HepG2 (cell line): ENCODE data around the gene HINFP. TPM values are rescaled to one million over a fixed set of nuclear protein-coding genes. Genes with fewer than 3 reads are reported as not detected.

Experiments
- ARNT ChIP-seq: fragments of 450-650 bp; IDR thresholded peaks from 2 replicates; pipeline ENCODE4 v1.6.1; 2017
- GTF2F1 ChIP-seq: fragments of 150-350 bp; IDR thresholded peaks from 2 replicates; pipeline ENCODE4 v1.6.1; 2014; ENCODE audit warnings: low read length
- IRF1 ChIP-seq: sonication (generic); formaldehyde crosslinking; IDR thresholded peaks from 2 replicates; pipeline ENCODE4 v1.4.0; 2020; ENCODE audit warnings: low read depth, mild to moderate bottlenecking, missing genetic modification reagents
- IRX3 ChIP-seq: sonication (generic); formaldehyde crosslinking; IDR thresholded peaks from 2 replicates; pipeline ENCODE4 v1.8.1; 2023; ENCODE audit warnings: mild to moderate bottlenecking, low read depth, missing genetic modification reagents, borderline replicate concordance
- KDM2A ChIP-seq: sonication (generic); formaldehyde crosslinking; IDR thresholded peaks from 2 replicates; pipeline ENCODE4 v1.4.0; 2020; ENCODE audit warnings: low read depth, missing genetic modification reagents, borderline replicate concordance
- KLF6 ChIP-seq: IDR thresholded peaks from 2 replicates; pipeline ENCODE4 v1.8.0; 2016; ENCODE audit warnings: missing biosample characterization, missing genetic modification reagents
- PREB ChIP-seq: sonication (generic); formaldehyde crosslinking; IDR thresholded peaks from 2 replicates; pipeline ENCODE4 v1.4.0; 2020; ENCODE audit warnings: missing genetic modification reagents
- ZBTB4 ChIP-seq: sonication (generic); formaldehyde crosslinking; IDR thresholded peaks from 2 replicates; pipeline ENCODE4 v1.4.0; 2020; ENCODE audit warnings: missing genetic modification reagents, mild to moderate bottlenecking, borderline replicate concordance
- ZBTB40 ChIP-seq, 2 experiments: fragments of 450-650 bp in 1 of 2; sonication (generic) in 1 of 2; formaldehyde crosslinking in 1 of 2; IDR thresholded peaks; 2 replicates each; pipeline versions ENCODE4 v1.6.1 to v1.8.0; 2016 to 2022; ENCODE audit warnings: antibody characterized with exemption in 1 of 2, mild to moderate bottlenecking in 1 of 2, missing genetic modification reagents in 1 of 2
- ZNF34 ChIP-seq: sonication (generic); formaldehyde crosslinking; IDR thresholded peaks from 2 replicates; pipeline ENCODE4 v1.4.0; 2020; ENCODE audit warnings: mild to moderate bottlenecking, missing genetic modification reagents, borderline replicate concordance
- ZNF672 ChIP-seq: sonication (generic); formaldehyde crosslinking; IDR thresholded peaks from 2 replicates; pipeline ENCODE4 v1.8.1; 2022; ENCODE audit warnings: missing genetic modification reagents
- ZNF841 ChIP-seq: sonication (generic); formaldehyde crosslinking; IDR thresholded peaks from 2 replicates; pipeline ENCODE4 v1.8.1; 2023; ENCODE audit warnings: missing genetic modification reagents, borderline replicate concordance
- polyA plus RNA-seq, 8 experiments: library from polyadenylated mRNA; depleted of rRNA in 3 of 8; stranded (reverse) in 7 of 8; unstranded in 1 of 8; fragments of >200 nt; fragmentation: Illumina TruSeq in 4 of 8; extraction: Trizol in 4 of 8; gene quantifications; 2 replicates each; pipeline versions ENCODE4 v1.2.1 to v1.2.3, GENCODE V29; 2011 to 2016; ENCODE audit warnings: low read depth in 4 of 8, missing spikeins in 1 of 8, mixed read lengths in 1 of 8; ENCODE audit not compliant: insufficient read depth in 1 of 8
- total RNA-seq, 5 experiments: library from RNA; depleted of rRNA; stranded (reverse); fragments of >200 nt; fragmentation: Illumina TruSeq; extraction: Trizol; gene quantifications; 2 replicates each; pipeline ENCODE4 v1.2.3, GENCODE V29; 2016; ENCODE audit warnings: low read depth in 1 of 5

The HINFP gene
- total and polyA plus RNA-seq, 2 of the 13 experiments (the other 11 are each of a cell fraction or from before 2014, with no cell fraction given), result 15.1 to 21.4 TPM

GRCh38 chr11:119095066-119095880 lies 26.1 kb upstream of the HINFP start (continued):
- peak; percentile 83; the same call in 1 of the 2 replicates for TF ChIP-seq ZBTB4 (CRISPR knock-in tag)
- TF ChIP-seq KDM2A (CRISPR knock-in tag), result peak; percentile 99
- TF ChIP-seq PREB (CRISPR knock-in tag), result no peak
- peak; percentile 96 for TF ChIP-seq GTF2F1
- TF ChIP-seq IRF1 (CRISPR knock-in tag), result 0 out of 2 replicates have a peak, but pooled peaks have one; percentile 58
- TF ChIP-seq ARNT, result no peak
- no peak for TF ChIP-seq ZNF34
- no peak for TF ChIP-seq ZBTB40 (IDR thresholded peaks at IDR 0.05)
- peak; percentile 85 for TF ChIP-seq ZBTB40 (CRISPR knock-in tag; IDR thresholded peaks at IDR 0.05)
- TF ChIP-seq ZNF672 (CRISPR knock-in tag), result peak; percentile 84; the same call in 1 of the 2 replicates
- TF ChIP-seq KLF6 (CRISPR knock-in tag), result peak; percentile 83
- TF ChIP-seq IRX3 (CRISPR knock-in tag), result peak; percentile 82
- peak; percentile 82; the same call in 1 of the 2 replicates for TF ChIP-seq ZNF841 (CRISPR knock-in tag)
